ENCODE results near the gene EIF4E.
A peak's percentile ranks its signal among the peaks of the same experiment; 100 is the strongest.
"Not testable (repeated sequence)": the region's sequence is repeated elsewhere in the genome, so short reads cannot be mapped to it uniquely, and the experiment has no call there.

EIF4E gene

DNA sequence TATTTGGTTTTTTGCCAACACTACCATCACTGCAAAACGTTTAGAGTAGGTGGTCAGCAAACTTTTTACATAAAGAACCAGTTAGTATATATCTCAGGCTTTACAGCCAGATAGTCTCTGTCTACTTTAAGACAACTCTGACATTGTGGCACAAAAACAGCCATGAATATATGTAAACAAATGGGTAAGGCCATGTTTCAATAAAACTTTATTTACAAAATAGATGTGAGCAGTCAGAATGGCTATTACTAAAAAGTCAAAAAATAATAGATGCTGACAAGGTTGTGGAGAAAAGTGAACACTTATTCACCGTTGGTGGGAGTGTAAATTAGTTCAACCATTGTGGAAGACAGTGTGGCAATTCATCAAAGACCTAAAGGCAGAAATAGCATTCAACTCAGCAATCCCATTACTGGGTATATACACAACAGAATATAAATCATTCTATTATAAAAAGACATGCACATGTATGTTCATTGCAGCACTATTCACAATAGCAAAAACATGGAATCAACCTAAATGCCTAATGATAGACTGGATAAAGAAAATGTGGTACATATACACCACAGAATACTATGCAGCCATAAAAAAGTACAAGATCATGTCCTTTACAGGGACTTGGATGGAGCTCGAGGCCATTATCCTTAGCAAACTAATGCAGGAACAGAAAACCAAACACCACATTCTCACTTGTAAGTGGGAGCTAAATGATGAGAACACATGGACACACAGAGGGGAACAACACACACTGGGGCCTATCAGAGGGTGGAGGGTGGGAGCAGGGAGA, 56.6 kb downstream of the EIF4E start:
- not testable (repeated sequence) for DNase-seq

DNA sequence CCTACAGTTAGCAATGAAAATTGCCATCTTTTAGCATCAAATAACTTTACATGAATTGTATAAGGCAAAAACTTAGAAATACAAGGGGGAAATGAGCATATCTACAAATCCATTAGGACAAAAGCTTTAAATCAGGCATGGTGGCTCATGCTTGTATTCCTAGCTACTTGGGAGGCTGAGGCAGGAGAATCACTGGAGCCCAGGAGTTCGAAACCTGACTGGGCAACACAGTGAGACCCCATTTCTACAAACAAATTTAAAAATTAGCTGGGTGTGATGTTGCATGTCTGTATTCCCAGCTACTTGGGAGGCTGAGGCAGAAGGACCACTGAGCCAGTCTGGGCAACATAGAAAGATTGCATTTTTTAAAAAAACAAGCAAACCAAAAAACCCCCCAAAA, 61.3 kb downstream of the EIF4E start:
- DNase-seq, result no peak

DNA sequence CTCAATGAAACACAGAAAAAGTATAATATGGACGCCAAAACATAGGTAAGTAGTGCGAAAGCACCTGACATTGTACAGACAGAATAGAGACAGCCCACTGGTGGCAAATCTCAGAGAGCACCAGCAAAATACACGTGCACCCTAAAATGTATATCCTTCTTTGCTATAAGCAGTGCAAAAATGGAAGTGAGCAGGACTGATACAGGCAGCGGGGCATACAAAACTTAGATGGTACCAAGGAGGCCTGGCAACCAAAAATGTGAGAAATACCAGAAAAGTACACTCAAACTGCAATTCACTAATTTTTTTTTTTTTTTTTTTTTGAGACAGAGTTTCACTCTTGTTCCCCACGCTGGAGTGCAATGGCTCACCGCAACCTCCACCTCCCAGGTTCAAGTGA, 63.9 kb downstream of the EIF4E start:
- no peak for DNase-seq

DNA sequence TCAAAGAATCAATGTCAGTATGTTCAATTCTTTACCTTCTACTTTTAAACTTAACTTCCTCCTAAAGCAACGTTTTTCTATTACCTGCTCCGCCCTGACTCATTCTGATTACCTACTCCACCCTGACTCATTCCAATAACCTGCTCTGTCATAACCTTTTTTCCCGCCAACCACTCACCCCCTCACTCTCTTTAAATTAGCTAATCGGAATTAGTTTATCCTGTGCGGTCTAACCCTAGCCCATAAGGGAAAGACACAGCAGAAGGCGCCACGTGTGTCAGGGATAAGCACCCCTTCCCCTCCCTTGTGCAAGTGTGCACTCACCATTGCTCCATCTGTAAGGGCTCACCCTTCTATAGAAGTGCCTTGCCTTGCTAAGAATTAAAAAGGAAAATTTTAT, 64.4 kb downstream of the EIF4E start:
- DNase-seq, result no peak

DNA sequence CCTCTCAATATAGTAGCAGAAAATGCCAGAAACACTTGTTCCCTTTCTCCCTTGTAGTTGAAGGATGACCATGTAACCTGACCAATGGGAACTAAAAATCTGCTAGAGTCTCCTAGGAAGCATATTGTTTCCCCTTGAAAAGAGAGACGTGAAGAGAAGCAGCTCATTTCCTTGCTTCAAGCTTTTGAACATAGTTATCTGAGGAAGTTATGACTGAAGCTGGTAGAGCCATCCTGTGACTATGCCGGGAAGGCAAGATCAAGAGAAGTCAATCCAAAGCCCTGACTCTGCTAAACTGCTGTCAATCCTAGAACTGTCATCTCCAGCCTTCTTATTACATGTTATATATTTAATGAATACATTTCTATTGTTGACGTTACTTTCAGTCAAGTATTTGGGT, 66.6 kb downstream of the EIF4E start:
- no peak for DNase-seq

DNA sequence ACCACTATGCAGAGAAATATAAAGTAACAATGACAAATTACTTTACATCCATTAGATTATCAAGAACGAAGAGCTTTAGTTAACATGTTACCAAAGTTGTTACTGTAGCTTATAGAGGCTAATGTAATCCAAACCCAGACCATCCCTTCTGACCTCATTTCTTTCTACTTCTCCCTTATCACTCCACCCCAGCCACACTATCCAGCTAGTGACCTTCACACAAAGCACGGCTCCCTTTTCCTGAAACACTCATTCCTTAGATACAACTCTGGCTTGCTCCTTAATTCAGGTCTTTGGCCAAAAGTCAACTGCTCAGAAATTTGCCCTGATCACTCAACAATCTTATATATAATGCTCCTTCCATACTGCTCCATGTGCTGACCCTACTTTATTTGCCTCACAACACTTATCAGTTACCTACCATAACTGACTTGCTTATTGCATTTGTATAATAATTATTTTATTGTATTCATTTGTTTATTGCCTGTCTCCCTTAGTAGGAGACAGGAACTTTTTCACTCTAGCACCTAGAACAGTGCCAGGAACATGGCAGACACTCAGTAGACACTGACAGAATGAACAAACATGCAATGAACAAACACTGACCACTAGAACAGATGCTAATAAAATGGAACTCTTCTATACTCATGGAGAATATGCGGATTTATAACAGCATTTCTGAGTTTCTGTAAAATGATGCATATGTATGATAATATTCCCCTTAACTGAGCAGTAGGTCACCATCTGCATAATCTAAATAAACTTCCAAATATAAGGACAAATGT, 67.6 kb downstream of the EIF4E start:
- no peak for DNase-seq

DNA sequence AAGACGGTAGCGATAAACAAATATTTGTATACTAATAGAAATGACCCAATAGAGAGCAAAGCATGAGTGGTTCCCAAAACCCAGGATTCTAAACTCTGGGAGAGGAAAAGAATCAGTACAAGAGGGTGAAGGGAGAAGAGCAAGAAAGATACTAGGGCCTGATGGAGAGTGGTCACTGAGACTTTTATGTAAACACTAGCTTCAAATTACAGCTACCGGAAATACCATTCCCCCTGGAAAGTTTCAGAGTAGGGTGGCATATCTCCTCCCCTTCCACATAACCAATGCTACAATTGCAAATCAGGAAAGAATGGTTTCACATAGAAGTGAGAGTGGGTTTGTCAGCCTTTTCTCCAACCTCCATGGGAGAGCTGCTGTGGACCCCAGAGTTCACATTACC, 77.1 kb downstream of the EIF4E start:
- no peak for DNase-seq

DNA sequence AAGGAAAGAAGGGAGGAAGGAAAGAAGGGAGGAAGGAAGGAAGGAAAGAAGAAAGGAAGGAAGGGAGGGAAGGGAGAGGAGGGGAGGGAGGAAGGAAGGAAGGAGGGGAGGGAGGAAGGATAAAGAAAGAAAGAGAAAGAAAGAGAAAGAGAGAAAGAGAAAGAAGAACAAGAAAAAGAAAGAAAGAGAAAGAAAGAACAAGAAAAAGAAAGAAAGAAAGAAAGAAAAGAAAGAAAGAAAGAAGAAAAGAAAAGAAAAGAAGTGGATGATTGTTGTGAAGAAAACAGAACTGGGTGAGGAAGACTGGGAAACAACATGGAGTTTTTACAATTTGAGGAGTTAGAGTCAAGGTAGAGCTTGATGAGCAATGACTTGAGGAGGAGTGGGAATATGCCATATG, 78.0 kb downstream of the EIF4E start:
- DNase-seq, result no peak

DNA sequence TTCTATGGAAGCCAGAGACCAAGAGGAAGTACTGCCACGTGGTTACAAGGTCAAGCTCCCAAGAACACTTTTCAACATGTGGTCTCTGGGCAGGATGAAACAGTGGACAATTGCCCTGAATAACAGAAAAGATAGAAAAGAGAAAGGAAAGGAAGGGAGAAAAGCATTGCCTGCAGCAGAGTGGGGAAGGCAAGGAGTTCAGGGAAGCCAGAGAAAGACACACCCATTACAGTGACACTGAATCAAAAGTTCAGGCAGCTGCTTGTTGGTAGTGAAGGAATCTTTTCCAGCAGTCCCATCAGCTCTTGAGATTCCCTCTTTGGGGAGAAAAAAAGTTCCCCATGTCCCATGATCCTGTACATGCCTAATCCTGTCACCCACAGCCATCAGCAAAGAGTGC, 80.5 kb downstream of the EIF4E start:
- no peak for DNase-seq

DNA sequence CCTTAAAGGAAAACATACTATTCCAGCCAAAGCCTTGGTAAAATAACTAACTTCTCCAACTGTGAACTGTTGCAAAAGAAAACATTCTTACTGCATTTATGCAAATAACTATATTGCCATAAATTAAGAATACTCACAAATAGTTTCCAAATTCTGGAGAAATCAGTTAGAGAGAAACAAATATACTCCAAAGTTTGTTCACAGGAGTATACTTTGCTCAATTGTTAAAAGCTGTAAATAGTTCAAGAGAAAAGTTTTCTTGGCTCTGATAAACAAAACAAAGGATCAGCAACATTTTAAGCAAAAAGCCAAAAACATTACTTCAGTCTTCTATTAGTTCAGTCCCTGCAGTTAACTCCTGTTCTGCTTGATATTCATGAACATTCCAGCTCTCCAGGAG, 83.0 kb downstream of the EIF4E start:
- no peak for DNase-seq

DNA sequence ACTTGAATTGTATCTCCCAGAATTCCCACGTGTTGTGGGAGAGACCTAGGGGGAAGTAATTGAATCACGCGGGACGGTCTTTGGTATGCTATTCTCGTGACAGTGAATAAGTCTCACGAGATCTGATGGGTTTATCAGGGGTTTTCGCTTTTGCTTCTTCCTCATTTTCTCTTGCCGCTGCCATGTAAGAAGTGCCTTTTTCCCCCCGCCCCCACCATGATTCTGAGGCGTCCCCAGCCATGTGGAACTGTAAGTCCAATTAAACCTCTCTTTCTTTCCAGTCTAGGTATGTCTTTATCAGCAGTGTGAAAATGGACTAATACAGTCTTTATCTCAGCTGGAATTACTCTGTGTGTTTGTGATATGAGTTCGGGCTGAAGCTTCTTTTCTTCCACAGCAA, 86.0 kb downstream of the EIF4E start:
- DNase-seq, result not testable (repeated sequence)

DNA sequence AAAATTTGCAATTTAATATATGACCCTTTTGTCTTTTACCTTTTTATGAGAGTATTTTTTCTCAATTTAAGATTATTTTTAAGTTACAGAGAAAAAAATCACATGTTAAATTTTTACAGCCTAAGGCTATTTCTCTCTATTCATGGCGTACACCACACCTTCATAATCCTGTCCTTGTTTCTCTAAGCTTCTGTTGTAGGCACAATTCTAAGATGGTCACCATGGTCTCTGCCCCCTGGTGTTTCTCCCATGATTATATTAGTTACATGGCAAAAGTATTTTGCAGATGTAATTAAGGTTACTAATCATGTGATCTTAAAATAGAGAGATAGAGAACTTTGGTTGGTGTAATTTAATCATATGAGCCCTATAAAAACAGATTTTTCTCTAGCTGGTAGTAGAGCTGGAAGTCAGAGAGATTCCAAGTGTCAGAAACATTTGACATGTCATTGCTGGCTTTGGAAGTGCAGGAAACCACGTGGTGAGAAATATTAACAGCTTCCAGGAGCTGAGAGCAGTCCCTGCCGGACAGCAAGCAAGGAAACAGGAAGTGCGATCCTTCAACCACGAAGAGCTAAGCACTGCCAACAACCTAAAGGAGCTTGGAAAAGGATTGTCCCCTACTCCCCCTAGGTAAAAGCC, 89.8 kb downstream of the EIF4E start:
- DNase-seq, result no peak

DNA sequence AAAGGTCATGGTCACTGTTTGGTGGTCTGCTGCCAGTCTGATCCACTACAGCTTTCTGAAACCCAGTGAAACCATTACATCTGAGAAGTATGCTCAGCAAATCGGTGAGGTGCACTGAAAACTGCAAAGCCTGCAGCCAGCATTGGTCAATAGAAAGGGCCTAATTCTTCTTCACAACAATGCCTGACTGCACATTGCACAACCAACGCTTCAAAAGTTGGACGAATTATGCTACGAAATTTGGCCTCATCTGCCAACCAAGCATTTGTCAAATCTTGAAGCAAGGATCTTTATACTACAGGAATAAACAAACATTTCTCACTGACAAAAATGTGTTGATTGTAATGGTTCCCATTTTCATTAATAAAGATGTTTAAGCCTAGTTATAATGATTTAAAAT, 90.4 kb downstream of the EIF4E start:
- peak; percentile 35 for DNase-seq

DNA sequence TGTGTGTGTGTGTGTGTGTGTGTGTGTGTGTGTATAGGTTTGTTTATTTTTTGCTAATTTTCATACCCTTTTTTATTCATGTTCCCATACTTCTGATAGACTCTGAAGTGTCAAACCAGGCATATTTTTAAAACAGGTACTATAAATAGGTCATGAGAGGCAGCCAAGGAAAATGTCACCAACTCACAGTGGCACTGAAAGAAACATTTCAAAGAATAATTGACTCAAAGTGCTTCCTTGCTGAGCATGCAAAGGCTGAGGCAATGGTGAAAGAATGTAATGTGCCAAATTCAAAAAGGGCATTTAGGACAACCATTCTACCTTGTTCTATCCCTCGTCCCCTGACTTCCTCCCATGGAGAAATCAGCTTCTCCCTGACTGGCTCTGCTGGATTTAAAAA, 95.5 kb downstream of the EIF4E start:
- peak; percentile 26 for DNase-seq

DNA sequence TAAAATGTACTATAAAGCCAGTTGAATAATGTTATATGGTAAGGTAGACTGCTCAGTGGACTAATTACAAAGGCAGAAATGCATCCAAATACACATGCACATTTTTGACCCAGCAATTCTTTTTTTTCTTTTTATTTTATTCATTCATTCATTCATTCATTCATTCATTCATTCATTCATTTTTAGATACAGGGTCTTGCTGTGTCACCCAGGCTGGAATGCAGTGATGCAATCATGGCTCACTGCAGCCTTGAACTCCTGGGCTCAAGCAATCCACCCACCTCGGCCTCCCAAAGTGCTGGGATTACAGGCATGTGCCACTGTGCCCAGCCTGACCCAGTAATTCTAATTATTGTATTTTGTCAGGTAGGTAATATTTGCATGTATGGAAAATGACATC, 97.9 kb downstream of the EIF4E start:
- not testable (repeated sequence) for DNase-seq
